ENCODE measurements around the gene FOXP1. TPM values are rescaled to one million over a fixed set of nuclear protein-coding genes. Genes with fewer than 3 reads are reported as not detected.

The FOXP1 gene
- total RNA-seq, 4 donors from 2014 or later: 181 to 225 (median 205) TPM

- TF ChIP-seq POLR2A (IDR thresholded peaks at IDR 0.05; ENCODE audit: low read depth) (no peak), EP300 (IDR thresholded peaks at IDR 0.05) (no peak), CTCF (IDR thresholded peaks at IDR 0.05) (no peak), POLR2AphosphoS5 (IDR thresholded peaks at IDR 0.05) (no peak)
- WGBS: 41% methylated on average over 5 of the region's 5 CpGs
- Histone ChIP-seq H3K4me1 (peaks cover 0 to 55% (median 37%) of the 10 kb centered on the region in 4 donors), H3K4me3 (no peak overlapping the region), H3K36me3 (no peaks in the 10 kb centered on the region), H3K9me3 (no peaks in the 10 kb centered on the region), H3K27me3 (no peaks in the 10 kb centered on the region), H3K27ac (replicated peaks in 1 of 4) (peak overlapping the region; percentile 18 to 52 (median 30))
- DNase-seq (ENCODE audit: extremely low spot score): no peak
- intact Hi-C loops (cut with DNase I): no loop called here
These were observed 265.6 kb downstream of the FOXP1 start for GRCh38 chr3:71317749-71318457.

- WGBS: 88% methylated on average over 6 of the region's 6 CpGs
- H3K4me1 ChIP-seq: peaks cover 0 to 61% (median 43%) of the 10 kb centered on the region in 4 donors
These were observed 266.4 kb downstream of the FOXP1 start for GRCh38 chr3:71317140-71317539.

GRCh38 chr3:71316066-71316777 is 267.3 kb downstream of the FOXP1 start:
- no peak overlapping the region for H3K27ac ChIP-seq (replicated peaks in 1 of 4)
- H3K36me3 ChIP-seq: no peaks in the 10 kb centered on the region
- no peaks in the 10 kb centered on the region for H3K9me3 ChIP-seq
- no peak overlapping the region for H3K4me3 ChIP-seq
- no peaks in the 10 kb centered on the region for H3K27me3 ChIP-seq
- intact Hi-C loops (cut with DNase I): no loop called here
- 95% methylated on average over 16 of the region's 16 CpGs for WGBS
- no peak for DNase-seq (ENCODE audit: extremely low spot score)
- TF ChIP-seq POLR2AphosphoS5 (IDR thresholded peaks at IDR 0.05) (no peak), EP300 (IDR thresholded peaks at IDR 0.05) (no peak), POLR2A (IDR thresholded peaks at IDR 0.05; ENCODE audit: low read depth) (no peak), CTCF (IDR thresholded peaks at IDR 0.05) (no peak)
- peaks cover 6 to 69% (median 52%) of the 10 kb centered on the region in 4 donors for H3K4me1 ChIP-seq

More at GRCh38 chr3:71317140-71317539, 266.4 kb downstream of the FOXP1 start:
- Histone ChIP-seq H3K9me3 (no peaks in the 10 kb centered on the region), H3K27me3 (no peaks in the 10 kb centered on the region), H3K27ac (replicated peaks in 1 of 4) (peak overlapping the region in 3 of 4 donors; percentile 27 to 52 (median 33)), H3K36me3 (no peaks in the 10 kb centered on the region), H3K4me3 (no peak overlapping the region)
- DNase-seq (ENCODE audit: extremely low spot score): no peak
- TF ChIP-seq CTCF (IDR thresholded peaks at IDR 0.05): no peak
- no peak for TF ChIP-seq EP300 (IDR thresholded peaks at IDR 0.05)
- no peak for TF ChIP-seq POLR2AphosphoS5 (IDR thresholded peaks at IDR 0.05)
- no peak for TF ChIP-seq POLR2A (IDR thresholded peaks at IDR 0.05; ENCODE audit: low read depth)
- intact Hi-C loops (cut with DNase I): no loop called here

GRCh38 chr3:71315431-71315830 is 268.1 kb downstream of the FOXP1 start:
- no peak overlapping the region for H3K4me3 ChIP-seq
- H3K4me1 ChIP-seq: peaks cover 14 to 77% (median 60%) of the 10 kb centered on the region in 4 donors
- 95% methylated on average over 2 of the region's 2 CpGs for WGBS
- H3K27me3 ChIP-seq: no peaks in the 10 kb centered on the region
- no peaks in the 10 kb centered on the region for H3K36me3 ChIP-seq
- intact Hi-C loops (cut with DNase I): no loop called here
- no peak for TF ChIP-seq POLR2AphosphoS5 (IDR thresholded peaks at IDR 0.05)
- no peak for TF ChIP-seq EP300 (IDR thresholded peaks at IDR 0.05)
- no peak for TF ChIP-seq CTCF (IDR thresholded peaks at IDR 0.05)
- TF ChIP-seq POLR2A (IDR thresholded peaks at IDR 0.05; ENCODE audit: low read depth): no peak
- DNase-seq (ENCODE audit: extremely low spot score): no peak
- H3K27ac ChIP-seq (replicated peaks in 1 of 4): peak overlapping the region in 1 of 4 donors; percentile 12
- no peaks in the 10 kb centered on the region for H3K9me3 ChIP-seq

Measured in esophagus muscularis mucosa (tissue), 4 donors.